ENCODE measurements around the gene GATM.
"Not testable (repeated sequence)": the region's sequence is repeated elsewhere in the genome, so short reads cannot be mapped to it uniquely, and the experiment has no call there.

GATM gene

GRCh38 chr15:45389351-45389750 lies 11.0 kb upstream of the GATM start:
- DNase-seq (ENCODE audit: low read depth in 2 of 2) = no peak

GRCh38 chr15:45387380-45388007 lies 9.2 kb upstream of the GATM start:
- DNase-seq (ENCODE audit: low read depth in 2 of 2) = no peak

- DNase-seq (ENCODE audit: low read depth in 2 of 2) = no peak
Measured at GRCh38 chr15:45386974-45387373, 8.6 kb upstream of the GATM start.

DNA sequence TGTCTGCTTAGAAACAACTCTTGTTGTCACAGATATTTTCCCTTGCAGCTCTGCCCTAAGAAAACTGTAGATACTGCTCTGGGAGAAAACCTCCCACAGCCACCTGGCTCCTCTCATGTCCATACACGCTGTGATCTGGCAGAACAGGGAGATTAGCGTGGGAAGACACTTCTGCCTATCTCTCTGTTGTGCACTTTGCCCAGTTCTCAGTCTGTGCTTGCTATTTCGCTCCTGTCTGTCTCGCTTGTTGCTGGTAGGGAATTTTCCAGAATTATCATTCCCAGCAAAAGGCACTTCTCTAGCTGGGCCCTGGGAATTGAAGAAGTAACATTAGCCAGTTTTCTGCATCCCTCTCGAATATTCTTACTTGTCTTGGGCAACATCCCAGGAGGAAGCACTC lies 8.1 kb upstream of the GATM start:
- no peak for DNase-seq (ENCODE audit: low read depth in 2 of 2)

- DNase-seq (ENCODE audit: low read depth in 2 of 2) = no peak
Measured at GRCh38 chr15:45385590-45385989, 7.2 kb upstream of the GATM start.

DNA sequence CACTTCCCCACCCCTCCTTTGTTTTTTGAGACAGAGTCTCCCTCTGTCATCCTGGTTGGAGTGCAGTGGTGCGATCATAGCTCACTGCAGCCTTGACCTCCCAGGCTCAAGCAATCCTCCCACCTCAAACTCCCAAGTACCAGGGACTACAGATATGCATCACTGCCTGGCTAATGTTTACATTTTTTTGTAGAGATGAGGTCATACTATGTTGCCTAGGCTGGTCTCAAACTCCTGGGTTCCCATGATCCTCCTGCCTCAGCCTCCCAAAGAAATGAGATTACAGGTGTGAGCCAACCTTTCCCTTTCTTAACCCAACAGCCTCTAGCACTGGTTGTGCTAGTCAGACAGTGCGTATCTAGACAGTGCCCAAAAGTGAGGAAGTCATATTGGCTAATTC lies 6.4 kb upstream of the GATM start:
- DNase-seq (ENCODE audit: low read depth in 2 of 2) = no peak

DNA sequence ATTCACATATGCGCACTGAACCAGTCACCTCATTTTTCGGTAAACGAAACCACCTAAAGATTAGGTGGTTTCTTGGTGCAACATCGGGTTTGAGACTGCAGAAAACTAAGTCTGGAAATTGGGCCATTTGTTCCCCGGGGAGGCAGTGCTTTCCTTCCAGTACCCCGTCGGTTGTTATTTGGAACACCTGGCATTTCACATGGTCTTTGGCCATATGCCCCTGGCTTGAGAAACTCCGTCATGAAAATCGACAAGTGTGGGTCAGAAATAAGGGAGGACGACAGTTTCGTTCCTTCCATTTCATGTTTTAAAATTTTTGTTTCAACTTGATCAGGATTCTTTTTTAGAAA lies 544 bp upstream of the GATM start:
- DNase-seq (ENCODE audit: low read depth in 2 of 2) = no peak

DNA sequence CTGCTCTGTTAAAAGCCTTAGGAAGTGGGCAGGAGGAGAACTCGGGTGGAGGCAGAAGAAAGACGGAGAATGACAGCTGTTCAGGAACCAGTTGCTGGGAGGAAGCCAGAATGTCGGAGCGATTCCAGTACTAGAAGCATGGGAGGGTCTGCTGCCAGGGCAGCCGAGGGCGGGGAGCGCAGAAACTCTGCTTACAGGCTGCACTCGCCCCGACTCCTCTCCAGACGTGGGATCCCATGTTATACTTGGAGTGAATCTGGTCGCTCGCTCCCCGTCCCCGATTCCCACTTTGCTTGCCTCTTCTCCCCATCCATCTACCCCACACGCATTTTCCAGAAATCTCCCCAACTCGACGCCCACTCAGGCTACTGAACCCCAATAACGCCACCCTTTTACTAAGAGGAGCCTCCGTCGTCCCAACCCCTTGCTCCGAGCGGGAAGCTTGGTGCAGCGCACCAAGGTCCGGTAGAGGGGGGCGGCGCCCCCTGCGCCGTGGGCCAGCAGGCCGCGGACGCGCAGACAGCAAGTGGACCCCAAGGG lies 665 bp downstream of the GATM start:
- no peak for DNase-seq (ENCODE audit: low read depth in 2 of 2)

DNA sequence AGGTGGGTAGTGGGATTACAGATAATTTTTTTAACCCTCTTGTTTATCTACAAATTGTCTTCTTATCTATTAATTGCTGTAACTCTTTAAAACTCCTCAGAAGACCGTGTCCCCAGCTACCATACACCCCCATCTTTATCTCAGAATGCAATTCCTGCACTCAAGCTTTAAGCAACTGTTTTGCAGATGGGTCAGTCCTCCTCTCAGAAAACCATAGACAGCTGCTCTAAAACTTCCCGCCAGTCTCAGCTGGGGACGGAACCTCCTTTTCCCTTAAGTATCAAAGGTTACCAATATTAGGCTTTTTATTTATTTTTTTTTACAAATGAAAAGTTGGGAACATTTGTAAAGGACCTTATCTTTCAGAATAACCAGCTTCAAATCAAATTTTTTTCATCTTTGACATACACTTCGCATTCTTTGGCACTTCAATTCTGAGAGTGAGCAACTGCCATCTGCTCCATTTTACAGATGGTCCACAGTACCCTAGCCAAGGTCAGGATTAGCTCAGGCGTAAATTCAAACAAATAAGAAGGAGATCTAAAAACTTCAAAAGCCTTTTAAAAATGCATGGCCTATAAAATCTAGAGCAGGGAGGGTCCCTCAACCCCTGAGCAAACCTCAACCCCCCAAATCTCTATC lies 1.3 kb downstream of the GATM start:
- no peak for DNase-seq (ENCODE audit: low read depth in 2 of 2)

GRCh38 chr15:45376300-45376928 lies 1.9 kb downstream of the GATM start:
- no peak for DNase-seq (ENCODE audit: low read depth in 2 of 2)

GRCh38 chr15:45375836-45376235 lies 2.5 kb downstream of the GATM start:
- DNase-seq (ENCODE audit: low read depth in 2 of 2) = no peak

- no peak for DNase-seq (ENCODE audit: low read depth in 2 of 2)
Measured at GRCh38 chr15:45373976-45374375, 4.4 kb downstream of the GATM start.

- DNase-seq (ENCODE audit: low read depth in 2 of 2) = no peak
Measured at GRCh38 chr15:45372041-45372995, 6.0 kb downstream of the GATM start.

- no peak for DNase-seq (ENCODE audit: low read depth in 2 of 2)
Measured at GRCh38 chr15:45371546-45371945, 6.8 kb downstream of the GATM start.

- DNase-seq (ENCODE audit: low read depth in 2 of 2) = not testable (repeated sequence)
Measured at GRCh38 chr15:45370042-45370441, 8.3 kb downstream of the GATM start.

GRCh38 chr15:45367222-45367621 lies 11.1 kb downstream of the GATM start:
- not testable (repeated sequence) for DNase-seq (ENCODE audit: low read depth in 2 of 2)

GRCh38 chr15:45364271-45364670 lies 14.1 kb downstream of the GATM start:
- no peak for DNase-seq (ENCODE audit: low read depth in 2 of 2)

DNA sequence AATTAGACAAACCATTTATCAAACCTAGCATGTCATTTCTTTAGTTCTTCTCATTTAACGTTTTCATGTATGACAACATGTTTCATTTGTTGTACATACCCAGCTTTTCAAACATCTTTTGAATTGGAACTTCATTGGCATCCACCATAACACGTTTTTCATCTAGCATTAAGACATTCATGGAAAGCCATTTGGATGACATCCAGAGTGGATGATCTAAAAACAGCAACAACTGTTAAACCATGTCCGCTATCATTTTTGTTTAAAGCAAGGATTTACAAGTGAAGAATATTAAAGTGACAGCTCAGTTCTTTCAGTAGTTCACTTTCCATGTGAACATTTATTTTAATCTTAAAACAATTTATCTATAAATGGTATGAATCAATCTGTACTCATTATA lies 14.5 kb downstream of the GATM start:
- no peak for DNase-seq (ENCODE audit: low read depth in 2 of 2)

DNA sequence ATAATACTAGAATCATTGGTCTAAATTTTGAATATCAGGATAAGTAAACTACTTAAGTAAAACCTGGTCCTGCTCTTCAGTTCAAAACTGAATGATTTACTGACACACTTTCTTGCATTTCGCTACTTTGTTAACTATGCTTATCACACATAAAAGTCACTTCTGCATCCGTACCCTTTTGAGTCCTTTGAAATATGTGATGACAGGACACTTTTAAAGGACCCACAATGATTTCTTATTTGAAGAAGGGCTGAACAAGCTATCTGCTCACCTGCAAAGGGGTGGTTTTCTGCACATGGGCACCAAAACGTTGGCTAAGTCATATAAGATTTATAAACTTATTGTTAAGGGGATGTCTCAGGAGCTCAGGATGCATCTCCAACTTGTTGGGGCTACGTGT lies 15.0 kb downstream of the GATM start:
- no peak for DNase-seq (ENCODE audit: low read depth in 2 of 2)

GRCh38 chr15:45362419-45362818 lies 15.9 kb downstream of the GATM start:
- no peak for DNase-seq (ENCODE audit: low read depth in 2 of 2)

DNA sequence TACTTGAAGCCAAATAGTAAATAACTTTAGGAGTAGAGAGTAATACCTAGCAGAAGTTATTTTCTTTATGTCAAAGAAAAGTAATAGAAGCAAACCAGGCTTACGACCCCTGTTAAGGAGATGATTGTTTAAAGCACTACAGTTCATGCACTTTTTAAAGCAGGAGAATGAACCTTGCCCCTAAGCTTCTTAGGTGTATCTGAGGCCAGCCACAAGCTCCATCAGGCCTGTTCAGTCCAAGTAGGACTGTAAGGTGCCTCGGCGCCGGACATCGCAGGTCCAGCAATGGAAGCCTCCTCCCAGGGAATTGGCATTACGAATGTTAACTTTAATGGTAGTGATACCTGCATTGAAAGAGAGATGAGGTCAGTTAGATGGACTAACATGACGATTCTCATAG lies 16.5 kb downstream of the GATM start:
- no peak for DNase-seq (ENCODE audit: low read depth in 2 of 2)

DNA sequence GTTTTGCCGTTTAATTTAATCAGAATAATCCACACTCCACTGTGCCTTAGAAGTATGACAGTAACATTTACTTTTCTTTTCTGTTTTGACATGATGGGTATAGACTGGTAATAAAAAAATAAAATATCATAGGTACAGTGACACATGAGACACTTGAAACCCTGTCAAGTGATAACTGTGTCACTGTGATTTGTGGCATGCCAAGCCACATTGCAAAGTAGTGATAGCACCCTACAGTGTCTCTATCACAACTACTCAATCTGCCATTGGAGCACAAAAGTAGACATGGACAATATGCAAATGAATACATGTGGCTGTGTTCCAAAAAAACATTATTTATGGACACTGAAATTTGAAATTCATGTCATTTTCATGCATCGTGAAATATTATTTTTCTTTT lies 22.5 kb downstream of the GATM start:
- DNase-seq (ENCODE audit: low read depth in 2 of 2) = no peak

Data from stimulated activated CD8-positive, alpha-beta memory T cell treated with anti-CD3 and anti-CD28 coated beads, Interleukin-2, amount 100 ng/mL, for 48 hours (primary cell).